Measurements from ENCODE around the gene KRT36.

KRT36 gene

GRCh38 chr17:41489531-41489930, at the start of gene KRT36:
KRT36 (minus strand) TSS chr17:41489910; CDS start chr17:41489864, 46 bp downstream.
- DNase-seq (ENCODE audit: low read depth): no peak
- H3K4me3 ChIP-seq (ENCODE audit: low read depth, low read length): no peak within 1 kb of the TSS
- TF ChIP-seq CTCF (conservative IDR thresholded peaks at IDR 0.05; ENCODE audit: low read depth, low read length): no peak

DNA sequence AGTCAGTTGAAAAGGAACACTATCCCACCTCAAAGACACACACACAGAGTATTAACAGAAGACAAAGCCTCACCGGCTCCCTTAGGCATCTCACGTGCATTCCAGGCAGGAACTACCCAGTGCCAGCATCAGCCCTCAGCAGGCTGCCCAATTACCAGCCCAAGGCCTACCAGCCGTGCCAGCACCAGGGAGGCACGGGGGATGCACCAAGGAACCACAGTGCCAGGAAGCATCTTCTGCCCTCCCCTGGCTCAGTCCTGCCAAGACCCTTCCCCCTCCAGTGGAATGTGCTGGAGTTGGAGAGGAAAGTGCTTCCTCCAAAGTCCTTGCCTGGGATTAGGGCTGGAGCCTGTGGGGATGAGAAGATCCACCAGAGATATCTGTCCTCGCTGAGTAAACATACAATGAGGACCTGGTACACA, 49.4 kb upstream of the KRT36 start:
- no peak for DNase-seq (ENCODE audit: low read depth)
- no peak for TF ChIP-seq CTCF (conservative IDR thresholded peaks at IDR 0.05; ENCODE audit: low read depth, low read length)
- no peak overlapping the region for H3K4me3 ChIP-seq (ENCODE audit: low read depth, low read length)

DNA sequence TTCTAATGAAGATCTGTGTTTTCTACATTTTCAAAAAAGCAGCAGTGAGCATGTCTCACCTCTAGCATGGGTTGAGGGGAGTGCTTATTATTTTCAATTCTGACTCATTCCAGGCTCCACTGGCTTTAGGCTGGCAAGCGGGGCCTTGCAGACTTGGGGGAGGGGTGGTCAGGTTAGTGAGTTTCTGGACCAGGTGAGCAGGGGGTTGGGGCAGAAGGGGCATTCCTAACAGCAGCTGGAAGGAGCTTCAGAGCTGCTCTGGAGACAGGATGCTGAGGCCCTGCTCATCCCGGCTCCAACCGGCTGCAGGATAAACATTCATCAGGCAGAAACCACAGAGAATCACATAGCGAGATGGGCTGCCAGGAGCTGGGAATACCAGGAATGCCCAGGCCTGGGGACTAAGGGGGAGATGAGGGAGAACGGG, 48.9 kb upstream of the KRT36 start:
- no peak for DNase-seq (ENCODE audit: low read depth)
- TF ChIP-seq CTCF (conservative IDR thresholded peaks at IDR 0.05; ENCODE audit: low read depth, low read length): no peak
- no peak overlapping the region for H3K4me3 ChIP-seq (ENCODE audit: low read depth, low read length)

GRCh38 chr17:41537990-41538389, 48.3 kb upstream of the KRT36 start:
- peak; percentile 58 for DNase-seq (ENCODE audit: low read depth)
- TF ChIP-seq CTCF (conservative IDR thresholded peaks at IDR 0.05; ENCODE audit: low read depth, low read length): no peak
- H3K4me3 ChIP-seq (ENCODE audit: low read depth, low read length): no peak overlapping the region

GRCh38 chr17:41537614-41537954, 47.9 kb upstream of the KRT36 start:
- no peak for DNase-seq (ENCODE audit: low read depth)
- TF ChIP-seq CTCF (conservative IDR thresholded peaks at IDR 0.05; ENCODE audit: low read depth, low read length): no peak
- no peak overlapping the region for H3K4me3 ChIP-seq (ENCODE audit: low read depth, low read length)

DNA sequence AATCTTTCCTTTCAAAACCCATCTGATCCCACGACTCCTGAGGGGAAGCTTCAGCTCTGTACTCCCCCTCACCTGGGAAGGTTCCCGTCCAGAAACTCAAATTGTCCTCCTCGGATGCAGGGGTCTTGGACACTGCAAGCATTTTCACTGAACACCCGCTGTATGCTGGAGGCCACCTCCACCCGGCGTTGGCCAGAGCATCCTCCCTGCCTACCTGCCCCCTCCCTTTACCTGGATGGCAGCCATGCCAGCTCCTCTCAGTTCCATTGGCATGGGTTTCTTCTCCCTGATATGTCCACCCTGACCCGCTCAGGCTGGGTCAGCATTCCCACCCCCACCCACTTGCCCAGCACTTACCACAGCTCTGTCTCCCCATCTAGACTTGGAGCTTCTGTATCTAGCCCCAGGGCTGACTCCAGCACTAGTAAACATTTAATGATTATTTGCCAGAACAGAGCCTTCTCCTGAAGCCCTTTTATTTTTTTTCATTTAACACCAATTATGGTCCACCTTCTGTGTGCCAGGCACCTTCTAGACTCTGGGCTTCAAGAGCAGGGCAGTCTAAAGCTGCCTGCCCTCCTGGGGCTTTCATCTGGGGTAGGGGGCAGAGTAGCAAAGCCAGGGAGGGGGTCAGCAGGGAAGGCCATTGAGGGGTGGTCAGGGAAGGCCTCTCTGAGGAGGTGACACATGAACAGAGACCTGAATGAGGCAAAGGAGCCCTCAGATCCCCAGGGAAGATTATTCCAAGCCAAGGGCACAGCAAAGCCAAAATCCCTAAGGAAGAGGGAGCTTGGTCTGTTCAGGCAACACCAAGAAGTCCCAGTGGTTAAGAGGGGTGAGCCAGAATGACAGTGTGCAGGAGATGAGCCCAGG, 47.3 kb upstream of the KRT36 start:
- no peak for TF ChIP-seq CTCF (conservative IDR thresholded peaks at IDR 0.05; ENCODE audit: low read depth, low read length)
- H3K4me3 ChIP-seq (ENCODE audit: low read depth, low read length): no peak overlapping the region
- DNase-seq (ENCODE audit: low read depth): no peak
